ENCODE measurements around the gene GUCY2C.
"Not testable (repeated sequence)": the region's sequence is repeated elsewhere in the genome, so short reads cannot be mapped to it uniquely, and the experiment has no call there.

DNA sequence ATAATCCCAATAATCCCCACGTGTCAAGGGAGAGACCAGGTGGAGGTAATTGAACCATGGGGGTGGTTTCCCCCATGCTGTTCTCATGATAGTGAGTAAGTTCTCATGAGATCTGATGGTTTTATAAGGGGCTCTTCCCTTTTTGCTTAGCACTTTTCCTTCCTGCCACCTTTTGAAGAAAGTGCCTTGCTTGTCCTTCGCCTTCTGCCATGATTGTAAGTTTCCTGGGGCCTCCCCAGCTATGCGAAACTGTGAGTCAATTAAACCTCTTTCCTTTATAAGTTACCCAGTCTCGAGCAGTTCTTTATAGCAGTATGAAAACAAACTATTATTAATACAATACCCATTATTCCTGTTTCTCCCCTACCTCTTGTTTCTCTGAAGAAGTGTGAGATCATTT lies 14.2 kb downstream of the GUCY2C start:
- TF ChIP-seq, protein P1, sequence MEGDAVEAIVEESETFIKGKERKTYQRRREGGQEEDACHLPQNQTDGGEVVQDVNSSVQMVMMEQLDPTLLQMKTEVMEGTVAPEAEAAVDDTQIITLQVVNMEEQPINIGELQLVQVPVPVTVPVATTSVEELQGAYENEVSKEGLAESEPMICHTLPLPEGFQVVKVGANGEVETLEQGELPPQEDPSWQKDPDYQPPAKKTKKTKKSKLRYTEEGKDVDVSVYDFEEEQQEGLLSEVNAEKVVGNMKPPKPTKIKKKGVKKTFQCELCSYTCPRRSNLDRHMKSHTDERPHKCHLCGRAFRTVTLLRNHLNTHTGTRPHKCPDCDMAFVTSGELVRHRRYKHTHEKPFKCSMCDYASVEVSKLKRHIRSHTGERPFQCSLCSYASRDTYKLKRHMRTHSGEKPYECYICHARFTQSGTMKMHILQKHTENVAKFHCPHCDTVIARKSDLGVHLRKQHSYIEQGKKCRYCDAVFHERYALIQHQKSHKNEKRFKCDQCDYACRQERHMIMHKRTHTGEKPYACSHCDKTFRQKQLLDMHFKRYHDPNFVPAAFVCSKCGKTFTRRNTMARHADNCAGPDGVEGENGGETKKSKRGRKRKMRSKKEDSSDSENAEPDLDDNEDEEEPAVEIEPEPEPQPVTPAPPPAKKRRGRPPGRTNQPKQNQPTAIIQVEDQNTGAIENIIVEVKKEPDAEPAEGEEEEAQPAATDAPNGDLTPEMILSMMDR (IDR thresholded peaks at IDR 0.05): not testable (repeated sequence)
- TF ChIP-seq POLR2A (IDR thresholded peaks at IDR 0.05): not testable (repeated sequence)

Measured in esophagus squamous epithelium (tissue), 4 donors.